GM18526 (cell line): ENCODE results near the gene PLA2G4D.

Experiments
- POLR2A ChIP-seq: IDR thresholded peaks from 3 replicates; pipeline ENCODE4 v1.6.1; 2011; ENCODE audit not compliant: insufficient read length; ENCODE audit errors: extremely low read depth

Gene PLA2G4D

DNA sequence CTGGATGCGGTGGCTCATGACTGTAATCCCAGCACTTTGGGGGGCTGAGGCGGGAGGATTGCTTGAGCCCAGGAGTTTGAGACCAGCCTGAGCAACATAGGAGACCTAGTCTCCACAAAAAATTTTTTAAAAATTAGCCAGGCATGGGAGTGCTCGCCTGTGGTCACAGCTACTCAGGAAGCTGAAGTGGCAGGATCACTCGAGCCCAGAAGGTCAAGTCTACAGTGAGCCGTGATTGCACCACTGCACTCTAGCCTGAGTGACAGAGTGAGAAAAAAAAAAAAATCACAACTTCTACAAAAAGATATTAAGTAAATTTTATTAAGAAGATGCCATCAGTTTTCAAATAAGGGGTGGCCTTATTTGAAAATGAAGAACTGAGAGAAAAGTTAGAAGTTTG lies 11.9 kb upstream of the PLA2G4D start:
- TF ChIP-seq POLR2A: no peak

- TF ChIP-seq POLR2A: no peak
Measured at GRCh38 chr15:42104095-42104891, 9.9 kb upstream of the PLA2G4D start.

- no peak for TF ChIP-seq POLR2A
Measured at GRCh38 chr15:42102646-42103235, 8.4 kb upstream of the PLA2G4D start.

- no peak for TF ChIP-seq POLR2A
Measured at GRCh38 chr15:42101861-42102260, 7.5 kb upstream of the PLA2G4D start.

GRCh38 chr15:42100021-42100800 lies 5.8 kb upstream of the PLA2G4D start:
- TF ChIP-seq POLR2A: no peak

DNA sequence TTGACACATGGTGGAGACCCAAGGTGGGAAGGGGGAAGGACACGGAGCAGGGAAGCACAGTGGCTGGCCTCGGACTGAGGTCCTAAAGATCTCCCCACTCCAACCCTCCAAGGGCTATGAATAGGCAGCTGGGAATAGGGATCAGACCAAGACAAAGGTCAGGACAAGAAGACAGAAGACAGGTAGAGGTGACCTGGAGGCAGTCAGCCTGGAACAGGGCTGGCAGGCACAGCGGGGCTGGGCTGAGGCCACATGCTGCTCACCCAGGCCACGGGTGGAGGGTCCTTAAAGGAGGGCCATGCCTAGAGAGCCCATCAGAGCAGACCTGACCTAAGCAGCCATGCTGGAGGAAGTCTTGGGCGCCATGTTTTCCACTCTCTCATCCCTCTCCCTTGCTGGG lies 2.7 kb upstream of the PLA2G4D start:
- no peak for TF ChIP-seq POLR2A

GRCh38 chr15:42093966-42094365 lies 396 bp downstream of the PLA2G4D start:
- TF ChIP-seq POLR2A: no peak

GRCh38 chr15:42092398-42093318 lies 1.7 kb downstream of the PLA2G4D start:
- TF ChIP-seq POLR2A: no peak

DNA sequence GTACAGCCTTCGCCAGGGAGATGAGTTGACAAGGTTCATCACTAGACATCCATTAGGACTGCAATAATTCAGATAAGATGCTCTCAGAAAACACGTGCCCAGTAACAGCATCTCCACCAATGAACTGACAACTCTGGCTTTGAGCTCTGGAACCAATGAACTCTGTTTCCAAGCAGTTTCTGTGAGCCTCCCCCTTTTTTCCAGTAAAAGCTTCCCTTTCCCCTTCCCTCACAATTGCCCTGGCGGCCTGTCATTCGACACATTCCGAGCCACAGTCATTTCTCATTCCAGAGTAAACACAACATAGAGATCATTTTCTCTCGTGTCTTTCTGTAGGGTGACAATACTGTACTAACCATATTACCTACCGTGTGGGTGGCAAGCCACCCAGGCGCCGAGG lies 3.6 kb downstream of the PLA2G4D start:
- TF ChIP-seq POLR2A: no peak

GRCh38 chr15:42090370-42090769 lies 4.0 kb downstream of the PLA2G4D start:
- no peak for TF ChIP-seq POLR2A

- TF ChIP-seq POLR2A: no peak
Measured at GRCh38 chr15:42089942-42090341, 4.4 kb downstream of the PLA2G4D start.

DNA sequence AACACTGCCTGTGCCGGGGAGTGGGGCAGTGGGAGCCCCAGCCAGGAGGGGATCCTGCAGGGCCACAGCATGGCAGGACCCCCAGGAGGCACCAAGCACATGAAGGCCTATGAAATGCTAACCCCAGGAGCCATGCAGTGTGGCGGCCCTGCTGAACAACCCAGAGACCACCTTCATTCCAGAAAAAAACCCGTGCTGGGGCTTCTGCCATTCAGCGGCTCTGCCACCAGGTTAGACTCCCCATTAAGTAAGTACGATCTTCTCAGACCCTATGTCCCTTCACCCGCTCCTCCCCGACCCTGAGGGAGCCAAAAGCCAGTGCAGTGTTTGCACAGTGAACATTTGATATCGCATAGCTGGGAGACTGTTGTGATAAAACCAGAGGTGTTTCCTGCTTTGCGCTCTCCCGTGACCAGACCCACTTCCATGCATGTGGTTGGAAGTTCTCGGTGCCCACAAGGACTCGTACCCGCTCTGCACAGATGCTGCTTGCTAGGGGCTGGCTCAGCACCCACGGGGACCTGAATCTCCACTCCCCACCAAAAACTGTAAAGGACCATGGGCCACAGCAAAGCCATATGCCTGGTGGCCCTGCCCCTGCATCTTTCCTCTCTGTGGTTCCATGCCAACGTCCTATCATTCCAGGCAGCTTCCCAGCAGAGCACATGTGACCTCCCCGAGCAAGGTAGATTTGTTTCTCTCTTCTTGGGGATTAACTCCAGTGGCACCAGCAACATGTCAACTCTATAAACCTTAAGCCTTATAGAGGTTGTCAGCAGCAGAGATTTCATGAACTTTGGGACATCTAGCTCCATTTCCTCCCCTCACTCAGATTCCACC lies 5.3 kb downstream of the PLA2G4D start:
- TF ChIP-seq POLR2A: no peak

- TF ChIP-seq POLR2A: no peak
Measured at GRCh38 chr15:42087926-42088800, 6.2 kb downstream of the PLA2G4D start.
